Activated CD8-positive, alpha-beta T cell treated with anti-CD3 and anti-CD28 coated beads for 36 hours (primary cell): Measurements from ENCODE around the gene SHLD1. TPM values are rescaled to one million over a fixed set of nuclear protein-coding genes. Genes with fewer than 3 reads are reported as not detected.

Experiments used
- ATAC-seq: fragments of 200-7000 bp; cut with Tn5 transposase; one replicate; pipeline ENCODE4 v1.10.0; 2021; ENCODE audit warnings: mild to moderate bottlenecking, moderate library complexity
- CTCF ChIA-PET: fragments of 350-600 bp; sonication (Branson Sonifier 250); formaldehyde crosslinking; loops from one replicate; lab custom pipeline; 2021; ENCODE audit warnings: antibody characterized with exemption; lab: Charles Lee
- POLR2A ChIA-PET: fragments of 350-600 bp; sonication (Branson Sonifier 250); formaldehyde crosslinking; loops from one replicate; lab custom pipeline; 2021; ENCODE audit warnings: antibody characterized with exemption; lab: Charles Lee
- DNase-seq: peaks from one replicate; pipeline ENCODE4 v3.0.0-alpha.2; 2020
- H3K27ac Mint-ChIP-seq: one replicate; pipeline ENCODE4 v1.8.0; 2021; ENCODE audit warnings: mild to moderate bottlenecking, mixed read lengths
- H3K27me3 Mint-ChIP-seq: one replicate; pipeline ENCODE4 v1.8.0; 2021; ENCODE audit warnings: mixed read lengths
- H3K36me3 Mint-ChIP-seq: one replicate; pipeline ENCODE4 v1.8.0; 2021; ENCODE audit warnings: low read depth, mixed read lengths
- H3K4me1 Mint-ChIP-seq: one replicate; pipeline ENCODE4 v1.8.0; 2021; ENCODE audit warnings: low read depth, mixed read lengths
- H3K4me3 Mint-ChIP-seq: one replicate; pipeline ENCODE4 v1.8.0; 2021; ENCODE audit warnings: mild to moderate bottlenecking, moderate library complexity, mixed read lengths
- H3K9me3 Mint-ChIP-seq: one replicate; pipeline ENCODE4 v1.8.0; 2021; ENCODE audit warnings: mixed read lengths
- intact Hi-C: fragments of 100-400 bp; cut with micrococcal nuclease; formaldehyde crosslinking; loops from one replicate; pipeline ENCODE4 v1.10.0; 2022
- total RNA-seq, 2 experiments: library from RNA; stranded (reverse); gene quantifications; one replicate each; pipeline ENCODE4 v1.2.3, GENCODE V29; 2021
- TF ChIP-seq, protein P1 (sequence below): fragments of 200-600 bp; IDR thresholded peaks from one replicate; pipeline ENCODE4 v1.8.0; 2022; ENCODE audit warnings: antibody characterized with exemption, mild to moderate bottlenecking

The SHLD1 gene
- total RNA-seq, 2 experiments from 2014 or later: 6.5 to 6.9 TPM

DNA sequence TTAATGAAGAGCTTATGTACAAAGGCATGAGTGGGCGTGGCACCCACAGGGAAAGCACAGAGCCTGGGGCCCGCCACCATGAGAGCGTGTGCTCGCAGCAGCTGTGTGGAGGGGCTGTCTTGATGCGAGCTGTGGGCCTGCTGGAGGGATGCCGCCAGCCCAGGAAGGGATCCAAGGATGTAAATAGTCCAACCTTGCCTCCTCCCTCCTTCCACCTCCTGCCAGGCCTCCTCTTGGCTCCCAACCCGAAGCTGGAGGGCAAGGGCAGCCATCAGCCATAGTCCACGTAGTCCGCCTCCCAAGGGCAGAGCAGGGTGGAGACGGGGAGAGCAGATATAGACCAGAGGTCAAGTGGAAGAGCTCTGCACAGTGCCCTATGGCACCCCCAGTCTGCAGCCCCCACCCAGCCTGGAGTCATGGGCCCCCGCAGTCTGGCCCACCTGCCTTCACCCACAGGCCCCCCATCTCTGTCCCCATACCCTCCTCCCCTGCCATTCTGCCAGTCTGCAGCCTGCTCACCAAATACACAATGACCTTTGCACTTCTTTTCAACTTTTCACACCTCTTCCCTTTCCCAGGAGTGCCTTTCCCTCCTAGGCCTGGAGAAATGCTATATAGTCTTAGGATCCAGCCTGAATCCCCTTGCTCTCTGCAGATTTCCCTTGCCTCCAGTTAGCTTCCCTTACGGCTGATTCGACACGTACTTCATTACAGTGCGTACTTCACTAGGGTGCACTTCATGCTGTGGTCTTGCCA is 77.1 kb downstream of the SHLD1 start:
- ATAC-seq: peak; percentile 65
- Mint-ChIP-seq H3K4me1 (peaks cover 28% of the 10 kb centered on the region), H3K27me3 (no peaks in the 10 kb centered on the region), H3K27ac (no peak overlapping the region), H3K9me3 (no peaks in the 10 kb centered on the region), H3K36me3 (peaks cover 1% of the 10 kb centered on the region), H3K4me3 (no peak overlapping the region)
- CTCF ChIA-PET: interaction anchor here (0.5 to 1.1 kb wide), 2 partner anchors 38 to 299 kb away, joined by 3 read pairs; no protein-coding TSS in a partner anchor
- intact Hi-C loops: no loop called here
- TF ChIP-seq, protein P1, sequence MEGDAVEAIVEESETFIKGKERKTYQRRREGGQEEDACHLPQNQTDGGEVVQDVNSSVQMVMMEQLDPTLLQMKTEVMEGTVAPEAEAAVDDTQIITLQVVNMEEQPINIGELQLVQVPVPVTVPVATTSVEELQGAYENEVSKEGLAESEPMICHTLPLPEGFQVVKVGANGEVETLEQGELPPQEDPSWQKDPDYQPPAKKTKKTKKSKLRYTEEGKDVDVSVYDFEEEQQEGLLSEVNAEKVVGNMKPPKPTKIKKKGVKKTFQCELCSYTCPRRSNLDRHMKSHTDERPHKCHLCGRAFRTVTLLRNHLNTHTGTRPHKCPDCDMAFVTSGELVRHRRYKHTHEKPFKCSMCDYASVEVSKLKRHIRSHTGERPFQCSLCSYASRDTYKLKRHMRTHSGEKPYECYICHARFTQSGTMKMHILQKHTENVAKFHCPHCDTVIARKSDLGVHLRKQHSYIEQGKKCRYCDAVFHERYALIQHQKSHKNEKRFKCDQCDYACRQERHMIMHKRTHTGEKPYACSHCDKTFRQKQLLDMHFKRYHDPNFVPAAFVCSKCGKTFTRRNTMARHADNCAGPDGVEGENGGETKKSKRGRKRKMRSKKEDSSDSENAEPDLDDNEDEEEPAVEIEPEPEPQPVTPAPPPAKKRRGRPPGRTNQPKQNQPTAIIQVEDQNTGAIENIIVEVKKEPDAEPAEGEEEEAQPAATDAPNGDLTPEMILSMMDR: no peak
- peak; percentile 31 for DNase-seq
- POLR2A ChIA-PET: interaction anchor here (0.6 to 0.9 kb wide), 2 partner anchors 9 to 197 kb away, joined by 3 read pairs; no protein-coding TSS in a partner anchor

GRCh38 chr20:5827861-5828260 is 77.7 kb downstream of the SHLD1 start:
- ChIA-PET POLR2A (interaction anchor here (0.9 kb wide), 1 partner anchor 8 kb away, joined by 3 read pairs; no protein-coding TSS in a partner anchor), CTCF (no interaction called here)
- no peak for DNase-seq
- no peak for ATAC-seq
- Mint-ChIP-seq H3K4me1 (peaks cover 24% of the 10 kb centered on the region), H3K27ac (no peak overlapping the region), H3K9me3 (no peaks in the 10 kb centered on the region), H3K36me3 (no peaks in the 10 kb centered on the region), H3K4me3 (no peak overlapping the region), H3K27me3 (no peaks in the 10 kb centered on the region)
- intact Hi-C loops: no loop called here
- TF ChIP-seq, protein P1: no peak

DNA sequence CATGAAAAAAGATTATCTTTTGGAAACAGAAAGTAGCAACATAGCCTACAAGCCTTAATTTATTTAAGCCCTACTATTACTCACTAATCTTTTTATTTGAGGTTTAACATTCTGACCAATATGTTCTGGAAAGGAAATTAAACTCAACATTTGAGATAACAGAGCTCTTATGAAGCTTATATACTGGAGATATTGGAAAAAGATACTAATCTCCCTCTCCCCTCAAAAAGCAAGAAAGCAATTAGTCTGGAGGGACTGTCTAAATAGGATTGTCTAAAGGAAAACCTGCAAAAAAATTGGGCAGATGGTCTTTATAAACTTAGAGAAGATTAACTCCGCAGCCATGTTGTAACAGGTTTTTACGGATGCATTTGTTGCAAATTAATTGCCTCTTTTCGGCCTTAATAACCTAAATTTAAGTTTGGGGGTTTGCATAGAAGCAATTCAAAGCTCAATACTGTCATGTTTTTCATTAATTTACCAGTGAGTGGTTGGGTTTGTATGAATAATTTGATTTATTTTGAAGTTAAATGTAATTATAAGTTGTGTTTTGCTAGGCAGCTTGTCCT is 79.1 kb downstream of the SHLD1 start:
- Mint-ChIP-seq H3K27ac (no peak overlapping the region), H3K27me3 (no peaks in the 10 kb centered on the region), H3K36me3 (peaks cover 4% of the 10 kb centered on the region), H3K4me1 (peaks cover 13% of the 10 kb centered on the region), H3K4me3 (no peak overlapping the region), H3K9me3 (peaks cover 3% of the 10 kb centered on the region)
- DNase-seq (no peak), ATAC-seq (no peak)
- TF ChIP-seq, protein P1: no peak
- intact Hi-C loops: no loop called here
- ChIA-PET CTCF (no interaction called here), POLR2A (no interaction called here)

- intact Hi-C loops: no loop called here
- Mint-ChIP-seq H3K27me3 (no peaks in the 10 kb centered on the region), H3K4me3 (no peak overlapping the region), H3K9me3 (peaks cover 8% of the 10 kb centered on the region), H3K4me1 (peaks cover 33% of the 10 kb centered on the region), H3K27ac (no peak overlapping the region), H3K36me3 (peaks cover 6% of the 10 kb centered on the region)
- ChIA-PET CTCF (no interaction called here), POLR2A (interaction anchor here (1.0 kb wide), 1 partner anchor 10 kb away, joined by 3 read pairs; no protein-coding TSS in a partner anchor)
- TF ChIP-seq, protein P1: no peak
- DNase-seq (no peak), ATAC-seq (no peak)
These were observed 81.5 kb downstream of the SHLD1 start for GRCh38 chr20:5831539-5832237.
